Measurements from ENCODE around the gene C6orf47.

DNA sequence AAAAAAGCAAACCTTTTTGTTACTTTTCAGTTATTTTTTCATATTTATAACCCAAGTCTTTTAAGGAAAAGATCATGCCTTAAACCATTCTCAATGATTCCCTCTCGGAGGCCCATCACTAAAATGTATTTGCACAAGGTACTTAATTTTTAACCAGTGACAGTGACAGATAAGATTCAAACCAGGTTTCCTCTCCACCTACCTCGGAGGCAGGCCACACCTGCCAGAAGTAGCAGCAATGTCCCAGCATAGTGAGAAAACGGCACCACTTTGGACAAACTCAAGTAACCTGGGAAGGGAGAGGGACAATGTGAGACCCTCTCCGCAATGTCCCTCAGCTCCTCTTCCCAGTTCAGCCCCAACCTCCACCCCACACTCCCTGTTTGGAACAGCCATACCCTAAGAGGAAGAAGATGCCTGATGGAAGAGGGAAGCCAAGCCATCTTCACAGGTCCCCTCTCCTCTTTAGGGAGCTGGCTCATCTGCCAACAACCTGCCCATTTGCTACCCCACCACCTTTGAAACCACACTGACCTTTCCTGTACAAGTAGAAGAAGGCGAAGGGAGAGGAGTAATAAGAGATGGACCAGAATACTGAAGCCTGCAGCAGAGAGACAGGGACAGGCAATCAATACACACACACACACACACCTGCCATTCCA lies 40.3 kb upstream of the C6orf47 start:
- TF ChIP-seq, protein P1, sequence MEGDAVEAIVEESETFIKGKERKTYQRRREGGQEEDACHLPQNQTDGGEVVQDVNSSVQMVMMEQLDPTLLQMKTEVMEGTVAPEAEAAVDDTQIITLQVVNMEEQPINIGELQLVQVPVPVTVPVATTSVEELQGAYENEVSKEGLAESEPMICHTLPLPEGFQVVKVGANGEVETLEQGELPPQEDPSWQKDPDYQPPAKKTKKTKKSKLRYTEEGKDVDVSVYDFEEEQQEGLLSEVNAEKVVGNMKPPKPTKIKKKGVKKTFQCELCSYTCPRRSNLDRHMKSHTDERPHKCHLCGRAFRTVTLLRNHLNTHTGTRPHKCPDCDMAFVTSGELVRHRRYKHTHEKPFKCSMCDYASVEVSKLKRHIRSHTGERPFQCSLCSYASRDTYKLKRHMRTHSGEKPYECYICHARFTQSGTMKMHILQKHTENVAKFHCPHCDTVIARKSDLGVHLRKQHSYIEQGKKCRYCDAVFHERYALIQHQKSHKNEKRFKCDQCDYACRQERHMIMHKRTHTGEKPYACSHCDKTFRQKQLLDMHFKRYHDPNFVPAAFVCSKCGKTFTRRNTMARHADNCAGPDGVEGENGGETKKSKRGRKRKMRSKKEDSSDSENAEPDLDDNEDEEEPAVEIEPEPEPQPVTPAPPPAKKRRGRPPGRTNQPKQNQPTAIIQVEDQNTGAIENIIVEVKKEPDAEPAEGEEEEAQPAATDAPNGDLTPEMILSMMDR (conservative IDR thresholded peaks at IDR 0.05) = no peak
- TF ChIP-seq ZFX (IDR thresholded peaks at IDR 0.05) = no peak

Data from C4-2B (cell line).